D721Med (cell line): Measurements from ENCODE around the gene MAMLD1.

Experiments used
- DNase-seq: peaks from one replicate; pipeline ENCODE4 v3.0.0; 2011; ENCODE audit warnings: low spot score; ENCODE audit not compliant: insufficient read length
- FAIRE-seq: peaks from 2 replicates; lab custom pipeline; 2011; peaks lifted over from hg19 to GRCh38; lab: Jason Lieb, UNC
- TF ChIP-seq, protein P1 (sequence below): IDR thresholded peaks from 2 replicates; pipeline ENCODE4 v1.5.1; 2012; ENCODE audit warnings: mild to moderate bottlenecking, control low read depth; ENCODE audit not compliant: insufficient read depth; ENCODE audit errors: missing control alignments

MAMLD1 gene

DNA sequence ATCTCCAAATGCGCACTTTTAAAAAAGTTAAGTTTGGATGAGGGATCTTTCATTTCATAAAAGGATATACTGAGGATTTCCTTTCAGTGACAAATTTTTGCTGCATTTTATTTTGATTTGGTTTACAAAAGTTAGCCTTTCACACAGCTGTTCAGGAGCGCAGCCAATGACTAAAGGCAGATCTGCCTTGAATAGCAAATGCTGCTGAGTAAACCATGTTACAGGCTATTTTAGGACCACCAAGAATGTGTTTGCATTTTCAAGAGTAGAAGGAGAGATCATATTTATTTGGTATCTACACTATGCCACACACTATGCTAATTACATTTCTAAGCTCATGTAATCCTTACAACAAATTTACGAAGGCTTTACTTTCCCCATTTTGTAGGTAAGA, 92.1 kb downstream of the MAMLD1 start:
- FAIRE-seq (no peak), DNase-seq (no peak)

DNA sequence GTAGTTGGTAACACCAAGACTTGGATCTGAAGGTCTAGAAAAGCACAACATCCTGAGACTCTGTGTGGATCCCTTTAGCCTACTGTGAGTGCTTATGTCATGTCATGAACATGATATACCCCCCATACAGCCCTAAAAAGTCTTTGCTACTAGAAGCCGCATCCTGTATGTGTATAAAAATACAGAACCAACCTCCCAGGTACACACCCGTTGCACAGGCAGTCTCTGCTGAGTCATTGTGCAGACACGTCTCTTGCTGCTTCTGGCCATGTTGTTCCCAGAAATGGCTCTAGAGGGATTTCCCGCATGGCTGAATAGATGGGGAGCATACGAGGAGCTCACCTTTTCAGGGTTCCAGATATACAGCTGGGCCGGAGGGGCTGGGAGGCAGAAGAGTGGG, 93.3 kb downstream of the MAMLD1 start:
- FAIRE-seq: no peak
- no peak for DNase-seq
- TF ChIP-seq, protein P1, sequence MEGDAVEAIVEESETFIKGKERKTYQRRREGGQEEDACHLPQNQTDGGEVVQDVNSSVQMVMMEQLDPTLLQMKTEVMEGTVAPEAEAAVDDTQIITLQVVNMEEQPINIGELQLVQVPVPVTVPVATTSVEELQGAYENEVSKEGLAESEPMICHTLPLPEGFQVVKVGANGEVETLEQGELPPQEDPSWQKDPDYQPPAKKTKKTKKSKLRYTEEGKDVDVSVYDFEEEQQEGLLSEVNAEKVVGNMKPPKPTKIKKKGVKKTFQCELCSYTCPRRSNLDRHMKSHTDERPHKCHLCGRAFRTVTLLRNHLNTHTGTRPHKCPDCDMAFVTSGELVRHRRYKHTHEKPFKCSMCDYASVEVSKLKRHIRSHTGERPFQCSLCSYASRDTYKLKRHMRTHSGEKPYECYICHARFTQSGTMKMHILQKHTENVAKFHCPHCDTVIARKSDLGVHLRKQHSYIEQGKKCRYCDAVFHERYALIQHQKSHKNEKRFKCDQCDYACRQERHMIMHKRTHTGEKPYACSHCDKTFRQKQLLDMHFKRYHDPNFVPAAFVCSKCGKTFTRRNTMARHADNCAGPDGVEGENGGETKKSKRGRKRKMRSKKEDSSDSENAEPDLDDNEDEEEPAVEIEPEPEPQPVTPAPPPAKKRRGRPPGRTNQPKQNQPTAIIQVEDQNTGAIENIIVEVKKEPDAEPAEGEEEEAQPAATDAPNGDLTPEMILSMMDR: no peak

More for the DNA sequence above, 92.1 kb downstream of the MAMLD1 start:
- TF ChIP-seq, protein P1: no peak

DNA sequence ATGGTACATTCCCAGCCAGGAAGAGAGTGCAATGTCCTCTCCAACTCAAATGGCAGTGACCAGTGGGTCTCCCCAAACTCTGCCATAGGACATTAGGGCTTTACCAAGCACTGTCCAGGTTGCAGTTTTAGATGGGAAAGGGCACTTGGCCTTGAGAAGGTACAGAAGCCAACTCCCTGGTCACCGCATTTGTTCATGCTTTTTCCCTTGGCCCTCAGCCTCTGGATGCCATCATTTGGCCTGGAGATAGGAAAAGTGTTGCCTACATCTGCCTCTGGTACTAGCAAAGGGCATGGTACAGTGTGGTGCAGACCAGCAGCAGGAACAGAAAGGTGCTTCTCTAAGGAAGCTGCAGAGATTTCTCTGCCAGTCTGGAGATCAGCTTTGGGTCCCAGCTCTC, 93.8 kb downstream of the MAMLD1 start:
- DNase-seq (no peak), FAIRE-seq (no peak)
- TF ChIP-seq, protein P1: no peak

DNA sequence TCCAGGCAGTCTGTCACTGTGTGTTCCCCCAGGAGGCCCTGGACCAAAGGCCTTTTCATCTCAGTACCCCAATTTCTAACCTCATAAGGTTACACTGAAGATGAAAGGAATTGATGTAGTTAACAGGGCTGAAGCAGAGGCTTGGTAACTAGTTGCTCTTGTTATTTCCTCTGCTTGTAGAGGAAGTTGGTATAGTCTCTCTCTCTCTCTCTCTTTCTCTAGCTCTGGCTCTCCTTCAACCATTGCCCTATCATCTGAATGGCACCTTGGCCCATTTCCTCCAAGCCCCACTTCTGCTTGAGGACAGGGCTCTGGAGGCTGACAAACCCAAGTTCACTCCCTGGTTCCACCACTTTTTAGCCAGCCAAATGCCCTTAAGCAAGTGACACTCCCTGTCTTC, 96.1 kb downstream of the MAMLD1 start:
- no peak for FAIRE-seq
- TF ChIP-seq, protein P1: no peak
- no peak for DNase-seq

DNA sequence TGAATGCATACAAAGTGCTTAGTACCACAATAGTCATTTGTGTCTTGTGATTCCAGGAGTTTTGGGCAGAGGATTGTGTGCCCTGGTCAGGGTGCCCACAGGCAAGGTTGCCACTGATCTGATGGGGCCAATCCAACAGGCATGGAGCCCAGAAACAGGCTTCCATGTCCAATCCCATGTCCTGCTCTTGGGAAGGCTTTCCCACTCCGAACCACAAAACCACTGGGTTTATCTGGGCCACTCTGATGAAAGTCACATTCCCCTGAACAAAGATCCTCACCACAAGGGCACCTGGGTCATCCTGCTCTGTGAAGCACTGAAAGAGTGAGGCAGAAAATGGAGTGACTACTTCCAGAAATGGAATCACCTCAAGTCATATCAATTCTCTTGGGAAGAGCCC, 96.9 kb downstream of the MAMLD1 start:
- TF ChIP-seq, protein P1: no peak
- DNase-seq (no peak), FAIRE-seq (no peak)

- FAIRE-seq: no peak
- TF ChIP-seq, protein P1: no peak
- no peak for DNase-seq
Measured at GRCh38 chrX:150460781-150461180, 97.7 kb downstream of the MAMLD1 start.

DNA sequence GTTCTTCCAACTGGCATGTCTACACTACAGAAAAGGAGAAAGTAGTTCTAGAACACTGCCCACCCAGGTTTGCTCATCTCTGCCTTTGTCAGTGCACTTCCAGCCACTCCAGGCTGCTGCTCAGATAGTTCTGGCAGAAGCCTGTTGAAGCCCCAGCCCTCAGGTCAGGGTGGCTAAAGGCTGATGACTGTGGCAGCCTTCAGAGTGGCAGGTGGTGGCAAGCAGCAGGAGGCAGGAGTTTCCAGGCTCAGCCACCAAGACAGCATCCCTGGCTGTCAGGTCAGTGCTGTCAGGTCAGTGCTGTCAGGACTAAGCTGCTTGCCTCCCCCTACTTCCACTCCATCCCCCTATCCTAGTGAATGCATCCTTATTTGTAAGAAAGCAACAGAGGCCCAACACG, 100.4 kb downstream of the MAMLD1 start:
- FAIRE-seq (no peak), DNase-seq (no peak)
- TF ChIP-seq, protein P1: no peak
